ENCODE data around the gene AFP. TPM values are rescaled to one million over a fixed set of nuclear protein-coding genes. Genes with fewer than 3 reads are reported as not detected.

Gene AFP
- total RNA-seq, 1 experiment from 2014 or later, result 4.9 TPM

- Histone ChIP-seq H3K4me2 (ENCODE audit: insufficient read depth, insufficient read length, low read length) (no peak overlapping the region), H2BK20ac (ENCODE audit: low read depth, low read length, poor library complexity, severe bottlenecking) (no peak overlapping the region), H3K23ac (ENCODE audit: insufficient read length, low read depth, low read length) (no peak overlapping the region), H3K79me2 (ENCODE audit: insufficient read depth, low read length) (no peaks in the 10 kb centered on the region), H3K27ac (ENCODE audit: insufficient read length, low read depth, low read length) (no peak overlapping the region), H4K8ac (replicated peaks; ENCODE audit: insufficient read length, low read depth, low read length) (no peak overlapping the region), H3K14ac (ENCODE audit: insufficient read depth, low read length) (no peak overlapping the region), H3T11ph (ENCODE audit: low read length) (no peak overlapping the region), H2AK5ac (ENCODE audit: insufficient read length, low read length) (no peak overlapping the region), H4K91ac (ENCODE audit: insufficient read length, low read depth, low read length) (no peak overlapping the region), H2BK5ac (ENCODE audit: insufficient read length, low read length) (no peak overlapping the region), H3K4me1 (ENCODE audit: insufficient read depth, low read length) (0 out of 2 replicates have a peak, but pooled peaks cover 2% of the 10 kb centered on the region), H3K79me1 (ENCODE audit: insufficient read depth, low read depth, low read length, poor library complexity, severe bottlenecking) (no peaks in the 10 kb centered on the region), H2BK12ac (ENCODE audit: insufficient read length, low read depth, low read length) (no peak overlapping the region), H3K4ac (ENCODE audit: low read depth, low read length) (no peak overlapping the region), H3K18ac (ENCODE audit: insufficient read length, low read depth, low read length) (no peak overlapping the region), H3K27me3 (ENCODE audit: insufficient read depth, low read length) (no peaks in the 10 kb centered on the region), H3K23me2 (ENCODE audit: insufficient read length, low read depth, low read length, poor library complexity, severe bottlenecking) (no peaks in the 10 kb centered on the region), H2BK120ac (ENCODE audit: low read depth, low read length, poor library complexity, severe bottlenecking) (no peak overlapping the region), H2BK15ac (ENCODE audit: low read depth, low read length) (no peak overlapping the region), H3K9ac (ENCODE audit: extremely low read depth, insufficient read length, low read length) (no peak overlapping the region), H2AFZ (ENCODE audit: low read length) (no peak overlapping the region), H4K5ac (ENCODE audit: insufficient read length, low read depth, low read length) (no peak overlapping the region), H3K56ac (ENCODE audit: insufficient read length, low read depth, low read length) (no peak overlapping the region), H3K9me3 (ENCODE audit: control insufficient read depth, low read depth, low read length) (no peaks in the 10 kb centered on the region), H4K20me1 (ENCODE audit: control insufficient read depth, insufficient read depth, insufficient read length) (no peaks in the 10 kb centered on the region)
- WGBS (ENCODE audit: extremely low coverage, insufficient read length, low lambda C conversion rate), result no CpG with 5 or more reads among the region's 1 CpG
- TF ChIP-seq, protein P1, sequence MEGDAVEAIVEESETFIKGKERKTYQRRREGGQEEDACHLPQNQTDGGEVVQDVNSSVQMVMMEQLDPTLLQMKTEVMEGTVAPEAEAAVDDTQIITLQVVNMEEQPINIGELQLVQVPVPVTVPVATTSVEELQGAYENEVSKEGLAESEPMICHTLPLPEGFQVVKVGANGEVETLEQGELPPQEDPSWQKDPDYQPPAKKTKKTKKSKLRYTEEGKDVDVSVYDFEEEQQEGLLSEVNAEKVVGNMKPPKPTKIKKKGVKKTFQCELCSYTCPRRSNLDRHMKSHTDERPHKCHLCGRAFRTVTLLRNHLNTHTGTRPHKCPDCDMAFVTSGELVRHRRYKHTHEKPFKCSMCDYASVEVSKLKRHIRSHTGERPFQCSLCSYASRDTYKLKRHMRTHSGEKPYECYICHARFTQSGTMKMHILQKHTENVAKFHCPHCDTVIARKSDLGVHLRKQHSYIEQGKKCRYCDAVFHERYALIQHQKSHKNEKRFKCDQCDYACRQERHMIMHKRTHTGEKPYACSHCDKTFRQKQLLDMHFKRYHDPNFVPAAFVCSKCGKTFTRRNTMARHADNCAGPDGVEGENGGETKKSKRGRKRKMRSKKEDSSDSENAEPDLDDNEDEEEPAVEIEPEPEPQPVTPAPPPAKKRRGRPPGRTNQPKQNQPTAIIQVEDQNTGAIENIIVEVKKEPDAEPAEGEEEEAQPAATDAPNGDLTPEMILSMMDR (conservative IDR thresholded peaks at IDR 0.05), result no peak
- Mint-ChIP-seq H3K4me3 (no peak overlapping the region), H3K36me3 (ENCODE audit: insufficient read depth in 1 of 3, low read depth in 3 of 3) (no peaks in the 10 kb centered on the region), H3K27me3 (ENCODE audit: low read depth) (no peaks in the 10 kb centered on the region), H3K9me3 (no peaks in the 10 kb centered on the region), H3K27ac (no peak overlapping the region), H3K4me1 (peaks cover 11 to 14% of the 10 kb centered on the region in 2 experiments)
- no peak for DNase-seq
Observed at GRCh38 chr4:73406548-73406875, 29.5 kb upstream of the AFP start.
